Skeletal muscle tissue (tissue), 4 donors: Measurements from ENCODE around the gene CDK15. TPM values are rescaled to one million over a fixed set of nuclear protein-coding genes. Genes with fewer than 3 reads are reported as not detected.

ENCODE experiments used
- H3K27ac ChIP-seq: one replicate; pipeline ENCODE4 v1.7.0; 2013; ENCODE audit warnings: mild to moderate bottlenecking, low read depth, low read length, inconsistent platforms
- H3K27me3 ChIP-seq, 3 donors: one replicate each; pipeline ENCODE4 v1.7.0; 2013; ENCODE audit warnings: low read length in 3 of 3; ENCODE audit not compliant: control insufficient read depth in 3 of 3, insufficient read depth in 3 of 3
- H3K36me3 ChIP-seq, 3 donors: one replicate each; pipeline ENCODE4 v1.7.0; 2013; ENCODE audit warnings: low read length in 3 of 3; ENCODE audit not compliant: control insufficient read depth in 3 of 3, insufficient read depth in 3 of 3
- H3K4me1 ChIP-seq, 3 donors: one replicate each; pipeline ENCODE4 v1.7.0; 2013; ENCODE audit warnings: low read length in 3 of 3, mild to moderate bottlenecking in 3 of 3; ENCODE audit not compliant: control insufficient read depth in 3 of 3, insufficient read depth in 3 of 3
- H3K4me3 ChIP-seq, 3 donors: one replicate each; pipeline ENCODE4 v1.7.0; 2013; ENCODE audit warnings: low read length in 3 of 3
- H3K9ac ChIP-seq, 3 donors: one replicate each; pipeline ENCODE4 v1.7.0; 2013; ENCODE audit warnings: low read length in 3 of 3, mild to moderate bottlenecking in 3 of 3, moderate library complexity in 2 of 3, low read depth in 1 of 3
- H3K9me3 ChIP-seq, 3 donors: one replicate each; pipeline ENCODE4 v1.7.0; 2013; ENCODE audit warnings: low read length in 3 of 3; ENCODE audit not compliant: control insufficient read depth in 3 of 3
- total RNA-seq: library from RNA; depleted of rRNA; stranded (reverse); fragments of >200 nt; gene quantifications from one replicate; pipeline ENCODE4 v1.2.3, GENCODE V29; 2014
- donor health status: Osteomylitis.

Gene CDK15
- total RNA-seq, 1 donor from 2014 or later, result 0.52 TPM

DNA sequence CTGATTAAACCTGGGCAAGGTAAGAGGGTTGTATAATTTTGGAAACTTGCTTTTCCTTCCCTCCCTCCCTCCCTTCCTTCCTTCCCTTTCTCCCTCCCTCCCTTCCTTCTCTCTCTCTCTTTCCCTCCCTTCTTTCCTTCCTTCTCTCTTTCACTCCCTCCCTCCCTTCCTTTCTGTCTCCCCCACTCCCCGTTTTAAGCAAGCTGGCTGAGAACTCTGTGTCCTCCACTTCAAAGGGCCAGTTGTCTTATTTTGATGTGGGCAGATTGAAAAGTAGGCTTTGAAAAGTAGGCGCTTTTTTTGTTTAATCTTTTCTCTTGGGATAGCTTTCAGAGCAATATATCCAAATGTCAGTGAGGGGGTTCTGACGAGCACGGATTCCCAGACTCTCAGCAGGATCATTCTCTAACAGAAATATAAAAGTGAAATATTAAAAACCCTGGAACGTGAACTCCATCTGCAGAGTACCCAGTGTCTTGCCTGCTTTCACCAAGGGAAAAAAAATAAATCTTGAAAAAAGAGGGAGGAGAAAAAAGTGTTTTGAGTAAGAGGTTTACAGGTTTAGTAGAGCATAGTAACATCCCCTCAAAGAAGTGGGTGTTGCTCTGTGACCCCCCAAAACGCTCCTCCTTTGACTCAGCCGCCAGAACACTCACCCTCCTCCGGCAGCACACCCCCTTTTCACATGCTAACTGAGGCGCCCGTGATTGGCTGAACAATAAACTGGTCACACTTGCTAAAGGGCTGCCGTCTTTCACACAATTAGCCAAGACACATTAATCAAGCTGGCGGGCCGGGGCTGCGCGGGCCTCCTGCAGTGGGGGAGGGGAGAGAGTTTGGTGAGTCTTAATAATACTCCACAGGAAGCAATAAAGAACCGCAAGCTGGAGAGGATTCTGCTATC is 52.2 kb downstream of the CDK15 start:
- no peaks in the 10 kb centered on the region for H3K36me3 ChIP-seq
- H3K27ac ChIP-seq, result no peak overlapping the region
- peaks cover 0 to 21% (median 0%) of the 10 kb centered on the region in 3 donors for H3K4me1 ChIP-seq
- peak overlapping the region in 2 of 3 donors; percentile 6 to 15 for H3K4me3 ChIP-seq
- no peaks in the 10 kb centered on the region for H3K27me3 ChIP-seq
- H3K9me3 ChIP-seq, result no peaks in the 10 kb centered on the region
- H3K9ac ChIP-seq, result peak overlapping the region in 1 of 3 donors; percentile 5

DNA sequence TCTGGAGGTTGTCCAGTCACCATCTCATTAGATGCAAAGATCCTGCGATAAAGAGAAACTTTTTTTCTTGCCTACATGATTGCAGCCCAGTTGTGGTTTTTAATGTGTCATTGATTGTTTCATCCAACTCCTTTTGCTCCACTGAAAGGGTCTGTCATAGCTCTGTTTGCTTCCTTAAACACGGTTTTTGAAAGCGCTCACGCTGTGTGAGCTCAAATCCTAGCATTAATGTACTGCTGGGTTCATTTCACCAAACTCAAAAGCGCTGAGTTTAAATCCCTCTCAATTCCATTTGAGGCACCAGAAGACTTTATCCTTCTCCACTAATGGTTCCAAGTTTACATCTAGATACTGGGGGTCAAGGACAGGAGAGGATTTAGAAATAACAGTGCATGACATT is 53.6 kb downstream of the CDK15 start:
- H3K4me1 ChIP-seq, result peaks cover 0 to 15% (median 0%) of the 10 kb centered on the region in 3 donors
- H3K4me3 ChIP-seq, result no peak overlapping the region
- no peaks in the 10 kb centered on the region for H3K27me3 ChIP-seq
- H3K9ac ChIP-seq, result no peak overlapping the region
- H3K9me3 ChIP-seq, result no peaks in the 10 kb centered on the region
- no peak overlapping the region for H3K27ac ChIP-seq
- H3K36me3 ChIP-seq, result no peaks in the 10 kb centered on the region

DNA sequence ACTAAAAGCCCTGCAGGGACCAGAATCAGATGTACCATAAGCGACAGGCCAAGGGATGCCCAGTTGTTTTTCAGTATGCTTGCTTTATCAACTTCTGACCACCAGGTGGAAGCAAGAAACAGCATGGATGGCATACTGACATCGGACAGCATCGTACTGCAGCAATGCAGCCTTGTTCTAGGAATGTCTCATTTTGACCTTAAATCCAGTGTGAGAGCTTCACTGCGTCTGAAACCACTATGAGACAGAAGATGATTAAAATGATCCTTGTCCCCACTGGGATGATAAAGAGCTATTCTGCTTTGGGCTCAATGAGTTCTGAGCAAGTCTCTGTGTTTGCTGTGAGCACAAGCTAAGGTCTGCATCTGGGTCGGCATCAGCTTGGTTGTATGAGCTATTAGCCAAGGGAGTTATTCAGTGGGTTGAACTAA is 54.3 kb downstream of the CDK15 start:
- H3K36me3 ChIP-seq, result no peaks in the 10 kb centered on the region
- H3K27me3 ChIP-seq, result no peaks in the 10 kb centered on the region
- no peak overlapping the region for H3K4me3 ChIP-seq
- no peak overlapping the region for H3K9ac ChIP-seq
- no peaks in the 10 kb centered on the region for H3K9me3 ChIP-seq
- H3K4me1 ChIP-seq, result peaks cover 0 to 15% (median 0%) of the 10 kb centered on the region in 3 donors
- no peak overlapping the region for H3K27ac ChIP-seq

DNA sequence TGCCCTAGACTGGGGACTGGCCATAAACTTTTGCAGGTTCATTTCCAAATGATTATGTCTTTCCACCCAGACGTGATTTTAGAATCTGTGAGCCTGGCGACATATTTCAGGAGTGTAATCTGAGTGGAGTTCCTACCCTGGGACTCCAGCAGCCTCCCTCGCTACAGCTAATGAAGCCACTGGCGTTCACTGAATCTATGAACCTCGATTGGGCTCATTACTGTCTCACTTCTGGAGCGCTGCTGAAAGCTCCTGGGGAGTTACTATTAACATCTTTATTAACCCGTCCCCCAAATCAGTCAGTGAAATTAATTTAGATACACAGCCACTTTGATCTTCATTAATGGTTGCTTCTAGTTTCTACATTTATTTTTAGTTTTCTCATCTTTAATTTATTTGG is 56.5 kb downstream of the CDK15 start:
- no peaks in the 10 kb centered on the region for H3K27me3 ChIP-seq
- no peaks in the 10 kb centered on the region for H3K9me3 ChIP-seq
- H3K4me3 ChIP-seq, result no peak overlapping the region
- no peak overlapping the region for H3K9ac ChIP-seq
- H3K4me1 ChIP-seq, result peaks cover 3 to 20% (median 4%) of the 10 kb centered on the region in 3 donors
- H3K36me3 ChIP-seq, result no peaks in the 10 kb centered on the region
- H3K27ac ChIP-seq, result no peak overlapping the region

DNA sequence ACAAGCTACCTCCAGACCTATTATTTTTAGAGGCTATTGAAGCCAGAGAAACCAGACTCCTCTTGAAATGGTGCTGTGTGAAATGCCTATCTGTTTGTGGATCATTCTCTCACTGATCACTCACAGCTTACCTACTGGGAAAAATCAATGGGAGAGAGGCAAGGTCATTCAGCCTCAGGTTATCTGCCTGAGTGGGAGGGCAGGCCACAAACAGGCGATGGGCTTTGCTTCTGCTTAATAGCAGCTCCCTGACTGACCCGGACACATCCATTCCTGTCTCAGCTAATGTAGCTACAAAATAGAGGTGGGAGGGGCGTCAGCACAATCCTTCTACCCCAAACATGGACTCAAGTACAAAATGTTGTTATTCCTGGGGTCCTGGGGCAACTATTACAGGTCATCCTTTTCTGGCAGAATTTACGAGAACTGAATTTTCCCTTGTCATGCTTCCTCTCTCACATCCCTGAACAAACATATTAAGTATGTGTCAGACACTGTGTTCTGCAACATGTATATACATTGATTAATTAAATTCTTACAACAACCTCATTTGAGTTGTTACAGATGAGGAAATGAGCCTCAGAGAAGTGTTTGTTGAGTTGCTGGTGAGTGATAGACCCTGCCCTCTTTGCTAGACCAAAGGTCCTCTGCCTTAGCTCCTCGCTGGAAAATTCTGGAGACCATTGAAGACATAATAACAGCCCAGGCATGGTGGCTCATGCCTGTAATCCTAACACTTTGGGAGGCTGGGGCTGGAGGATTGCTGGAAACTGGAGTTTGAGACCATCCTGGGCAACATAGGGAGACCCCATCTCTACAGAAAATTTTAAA is 60.5 kb downstream of the CDK15 start:
- Histone ChIP-seq H3K9ac (no peak overlapping the region), H3K36me3 (no peaks in the 10 kb centered on the region), H3K4me1 (peaks cover 3 to 5% (median 4%) of the 10 kb centered on the region in 3 donors), H3K27me3 (no peaks in the 10 kb centered on the region), H3K27ac (peak overlapping the region; percentile 15), H3K4me3 (no peak overlapping the region), H3K9me3 (no peaks in the 10 kb centered on the region)

DNA sequence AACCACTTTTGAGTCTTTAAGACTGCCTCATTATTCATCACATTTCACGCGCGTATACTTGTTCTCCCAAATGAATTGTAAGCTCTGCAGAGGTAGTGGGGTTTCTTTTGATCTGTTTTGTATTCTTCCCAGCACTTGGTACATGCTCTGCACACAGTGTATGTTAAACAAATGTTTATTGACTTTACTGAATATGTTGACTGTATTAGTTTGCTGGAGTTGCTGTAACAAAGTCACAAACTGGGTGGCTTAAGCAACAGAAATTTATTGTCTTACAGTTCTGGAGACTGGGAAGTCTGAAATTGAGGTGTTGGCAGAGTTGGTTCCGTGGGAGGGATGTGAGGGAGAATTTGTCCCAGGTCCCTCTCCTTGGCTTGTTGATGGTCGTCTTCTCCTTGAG is 65.1 kb downstream of the CDK15 start:
- H3K27ac ChIP-seq, result no peak overlapping the region
- H3K9me3 ChIP-seq, result no peaks in the 10 kb centered on the region
- no peaks in the 10 kb centered on the region for H3K36me3 ChIP-seq
- H3K9ac ChIP-seq, result no peak overlapping the region
- H3K27me3 ChIP-seq, result no peaks in the 10 kb centered on the region
- peaks cover 7 to 16% (median 9%) of the 10 kb centered on the region in 3 donors for H3K4me1 ChIP-seq
- no peak overlapping the region for H3K4me3 ChIP-seq

DNA sequence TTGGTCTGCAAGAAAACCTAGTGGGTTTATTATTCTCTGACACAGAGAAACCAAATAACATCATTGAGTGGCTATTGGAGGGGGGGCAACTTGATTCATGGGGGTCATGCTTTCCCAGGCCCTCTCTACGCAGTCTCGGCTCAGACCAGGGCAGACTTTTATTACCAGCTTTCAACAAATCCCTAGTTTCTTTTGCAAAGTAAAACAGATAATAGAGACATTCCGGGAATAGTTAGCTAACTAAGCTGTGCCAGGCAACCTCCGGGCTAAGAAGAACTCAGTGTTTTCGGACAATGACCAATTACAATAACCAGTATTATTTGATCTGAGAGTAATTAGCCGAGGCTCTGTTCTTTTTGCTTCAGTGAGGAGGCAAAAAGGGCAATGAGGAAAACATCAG is 66.3 kb downstream of the CDK15 start:
- no peaks in the 10 kb centered on the region for H3K9me3 ChIP-seq
- H3K36me3 ChIP-seq, result no peaks in the 10 kb centered on the region
- no peak overlapping the region for H3K27ac ChIP-seq
- no peak overlapping the region for H3K4me3 ChIP-seq
- no peak overlapping the region for H3K9ac ChIP-seq
- no peaks in the 10 kb centered on the region for H3K27me3 ChIP-seq
- peaks cover 2 to 11% (median 7%) of the 10 kb centered on the region in 3 donors for H3K4me1 ChIP-seq

DNA sequence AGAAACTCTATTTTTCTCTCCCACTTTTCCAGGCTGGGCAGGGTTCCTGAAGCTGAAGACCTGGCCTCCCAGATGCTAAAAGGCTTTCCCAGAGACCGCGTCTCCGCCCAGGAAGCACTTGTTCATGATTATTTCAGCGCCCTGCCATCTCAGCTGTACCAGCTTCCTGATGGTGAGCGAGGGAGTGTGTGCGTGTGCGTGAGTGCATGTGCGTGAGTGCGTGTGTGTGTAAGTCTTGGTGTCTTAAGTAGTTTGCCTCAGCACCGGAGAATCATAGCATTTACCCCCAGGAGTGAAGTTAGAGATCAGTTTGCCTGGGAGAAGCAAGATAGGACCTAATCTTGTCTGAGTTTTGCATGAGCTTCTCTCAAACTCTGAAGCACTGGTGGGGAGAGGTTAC is 73.7 kb downstream of the CDK15 start:
- Histone ChIP-seq H3K27me3 (no peaks in the 10 kb centered on the region), H3K9ac (peak overlapping the region in 1 of 3 donors; percentile 27), H3K4me1 (peaks cover 36 to 51% (median 39%) of the 10 kb centered on the region in 3 donors), H3K9me3 (no peaks in the 10 kb centered on the region), H3K4me3 (no peak overlapping the region), H3K27ac (peak overlapping the region; percentile 14), H3K36me3 (no peaks in the 10 kb centered on the region)

DNA sequence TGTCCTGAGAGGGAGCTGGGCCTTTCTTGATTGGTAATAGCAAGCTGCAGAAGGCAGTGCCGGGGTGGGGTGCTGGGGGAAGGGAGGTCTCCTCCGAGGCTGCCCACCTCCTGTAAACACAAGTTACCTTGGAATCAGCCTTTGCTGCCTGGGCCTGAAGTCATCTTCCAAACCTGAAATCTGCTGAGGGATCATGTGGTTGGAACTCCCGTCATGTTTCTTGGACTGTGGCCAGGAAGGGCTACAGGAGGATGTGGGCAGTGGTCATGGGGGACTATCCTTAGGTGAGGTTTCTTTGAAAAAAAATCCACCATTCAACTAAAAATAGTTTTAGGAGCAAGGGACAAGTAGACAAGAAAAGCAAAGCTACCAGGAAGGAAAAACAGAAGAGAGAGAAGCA is 74.2 kb downstream of the CDK15 start:
- peak overlapping the region in 1 of 3 donors; percentile 27 for H3K9ac ChIP-seq

More for the DNA sequence above, 74.2 kb downstream of the CDK15 start:
- Histone ChIP-seq H3K4me3 (no peak overlapping the region), H3K4me1 (peaks cover 36 to 51% (median 39%) of the 10 kb centered on the region in 3 donors), H3K27ac (peak overlapping the region; percentile 14), H3K9me3 (no peaks in the 10 kb centered on the region), H3K27me3 (no peaks in the 10 kb centered on the region), H3K36me3 (no peaks in the 10 kb centered on the region)
